ENCODE measurements around the gene HBP1. TPM values are rescaled to one million over a fixed set of nuclear protein-coding genes. Genes with fewer than 3 reads are reported as not detected.
A peak's percentile ranks its signal among the peaks of the same experiment; 100 is the strongest.

HBP1 gene
- total RNA-seq, 1 donor from 2014 or later, result 39.7 TPM

- DNase-seq, result no peak
- Mint-ChIP-seq H3K4me1 (ENCODE audit: low read depth, unreplicated experiment) (peaks cover 11% of the 10 kb centered on the region), H3K9me3 (ENCODE audit: unreplicated experiment) (no peaks in the 10 kb centered on the region), H3K4me3 (ENCODE audit: unreplicated experiment) (no peak overlapping the region), H3K27me3 (ENCODE audit: unreplicated experiment) (no peaks in the 10 kb centered on the region), H3K36me3 (ENCODE audit: unreplicated experiment) (no peaks in the 10 kb centered on the region), H3K27ac (ENCODE audit: unreplicated experiment) (peak overlapping the region; percentile 28)
- no peak for TF ChIP-seq CTCF (IDR thresholded peaks at IDR 0.05; ENCODE audit: partially characterized antibody, unreplicated experiment)
These were observed 43.3 kb upstream of the HBP1 start for GRCh38 chr7:107125475-107125874.

DNA sequence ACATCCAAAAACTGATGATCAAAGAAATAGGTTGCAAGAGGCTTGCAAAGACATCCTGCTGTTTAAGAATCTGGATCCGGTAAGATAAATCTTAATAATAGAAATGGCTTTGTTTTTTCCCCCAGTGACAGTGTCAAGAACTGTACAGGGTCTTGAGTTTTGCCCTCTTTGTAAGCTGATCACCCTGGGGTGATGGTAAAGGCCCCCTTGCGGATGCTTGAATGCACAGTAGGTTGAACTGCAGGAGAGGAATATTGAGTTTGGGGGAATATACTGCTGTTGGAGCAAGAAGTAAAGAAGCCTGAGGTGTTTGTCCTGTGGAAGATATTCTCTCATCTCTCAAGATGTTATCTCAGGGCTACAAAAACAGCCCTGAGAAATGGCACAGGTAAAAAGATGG lies 40.6 kb upstream of the HBP1 start:
- Mint-ChIP-seq H3K27me3 (ENCODE audit: unreplicated experiment) (no peaks in the 10 kb centered on the region), H3K27ac (ENCODE audit: unreplicated experiment) (no peak overlapping the region), H3K36me3 (ENCODE audit: unreplicated experiment) (no peaks in the 10 kb centered on the region), H3K4me1 (ENCODE audit: low read depth, unreplicated experiment) (peaks cover 16% of the 10 kb centered on the region), H3K9me3 (ENCODE audit: unreplicated experiment) (no peaks in the 10 kb centered on the region), H3K4me3 (ENCODE audit: unreplicated experiment) (no peak overlapping the region)
- no peak for TF ChIP-seq CTCF (IDR thresholded peaks at IDR 0.05; ENCODE audit: partially characterized antibody, unreplicated experiment)
- no peak for DNase-seq

GRCh38 chr7:107128748-107129147 lies 40.1 kb upstream of the HBP1 start:
- Mint-ChIP-seq H3K4me1 (ENCODE audit: low read depth, unreplicated experiment) (peaks cover 16% of the 10 kb centered on the region), H3K4me3 (ENCODE audit: unreplicated experiment) (no peak overlapping the region), H3K27me3 (ENCODE audit: unreplicated experiment) (no peaks in the 10 kb centered on the region), H3K27ac (ENCODE audit: unreplicated experiment) (peak overlapping the region; percentile 23), H3K9me3 (ENCODE audit: unreplicated experiment) (no peaks in the 10 kb centered on the region), H3K36me3 (ENCODE audit: unreplicated experiment) (no peaks in the 10 kb centered on the region)
- no peak for DNase-seq
- no peak for TF ChIP-seq CTCF (IDR thresholded peaks at IDR 0.05; ENCODE audit: partially characterized antibody, unreplicated experiment)

DNA sequence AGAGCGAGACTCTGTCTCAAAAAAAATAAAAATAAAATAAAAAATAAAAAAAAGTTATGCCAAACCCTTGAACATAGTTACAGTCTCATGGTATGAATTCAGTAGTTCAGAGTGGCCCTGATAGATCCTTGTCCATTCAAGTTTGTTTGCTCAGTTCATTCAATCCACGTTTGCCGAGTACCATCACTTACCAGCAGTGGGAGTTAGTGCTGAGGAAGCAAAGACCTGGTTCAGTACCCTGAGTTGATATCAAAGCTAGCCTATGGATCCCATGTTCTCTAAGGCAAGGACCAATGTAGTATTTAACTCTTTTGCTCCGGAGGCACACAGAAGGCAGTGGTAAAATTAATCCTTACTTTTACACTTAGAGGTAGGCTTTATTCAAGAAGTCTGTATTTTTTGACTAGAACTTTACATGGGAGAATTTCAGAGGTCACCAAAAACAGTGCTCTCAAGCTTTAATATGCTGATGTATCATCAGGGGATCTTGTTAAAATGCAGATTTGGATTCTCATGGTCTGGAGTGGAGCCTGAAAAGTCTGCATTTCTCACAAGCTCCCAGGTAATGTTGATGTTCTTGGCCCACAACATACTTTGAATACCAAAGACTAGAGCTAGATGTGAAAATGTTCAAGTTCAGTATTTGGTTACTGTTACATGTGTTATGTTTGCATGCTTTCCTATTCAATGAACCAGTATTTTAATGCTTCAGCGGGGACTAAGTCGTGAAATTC lies 38.1 kb upstream of the HBP1 start:
- no peak for TF ChIP-seq CTCF (IDR thresholded peaks at IDR 0.05; ENCODE audit: partially characterized antibody, unreplicated experiment)
- Mint-ChIP-seq H3K27ac (ENCODE audit: unreplicated experiment) (no peak overlapping the region), H3K27me3 (ENCODE audit: unreplicated experiment) (peaks cover 2% of the 10 kb centered on the region), H3K4me3 (ENCODE audit: unreplicated experiment) (no peak overlapping the region), H3K9me3 (ENCODE audit: unreplicated experiment) (no peaks in the 10 kb centered on the region), H3K4me1 (ENCODE audit: low read depth, unreplicated experiment) (peaks cover 13% of the 10 kb centered on the region), H3K36me3 (ENCODE audit: unreplicated experiment) (peaks cover 4% of the 10 kb centered on the region)
- DNase-seq, result no peak

DNA sequence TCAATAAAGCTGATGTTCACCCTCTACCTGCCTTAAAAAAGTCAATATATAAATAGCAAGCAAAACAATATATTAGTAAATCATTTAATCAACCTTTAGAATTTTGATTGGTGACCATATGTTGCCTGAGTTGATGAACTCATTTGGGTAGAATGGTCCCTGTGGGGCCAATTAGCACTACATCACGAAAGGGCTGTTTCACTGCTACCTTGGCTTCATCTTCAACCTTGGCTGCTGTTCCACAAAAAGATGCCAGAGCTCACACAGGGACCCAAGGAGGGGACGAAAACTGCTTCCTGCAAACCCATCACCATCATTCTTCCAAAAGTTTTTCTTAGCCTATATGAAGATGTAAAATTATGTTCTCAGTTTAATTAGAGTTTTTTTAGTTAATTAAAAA lies 35.4 kb upstream of the HBP1 start:
- DNase-seq, result no peak
- Mint-ChIP-seq H3K27ac (ENCODE audit: unreplicated experiment) (no peak overlapping the region), H3K4me3 (ENCODE audit: unreplicated experiment) (no peak overlapping the region), H3K27me3 (ENCODE audit: unreplicated experiment) (peaks cover 2% of the 10 kb centered on the region), H3K9me3 (ENCODE audit: unreplicated experiment) (no peaks in the 10 kb centered on the region), H3K4me1 (ENCODE audit: low read depth, unreplicated experiment) (peaks cover 13% of the 10 kb centered on the region), H3K36me3 (ENCODE audit: unreplicated experiment) (peaks cover 5% of the 10 kb centered on the region)
- no peak for TF ChIP-seq CTCF (IDR thresholded peaks at IDR 0.05; ENCODE audit: partially characterized antibody, unreplicated experiment)

All from glutamatergic neuron (in vitro differentiated cells).